HUES48 (cell line): ENCODE measurements around the gene IFT27.

ENCODE experiments used
- H3K27ac ChIP-seq: one replicate; pipeline ENCODE4 v1.7.0; 2013; ENCODE audit warnings: low read depth, low read length, inconsistent platforms
- H3K27me3 ChIP-seq: 2 replicates; pipeline ENCODE4 v1.6.1; 2013; ENCODE audit warnings: mild to moderate bottlenecking, low read length; ENCODE audit not compliant: control insufficient read depth, insufficient read depth
- H3K36me3 ChIP-seq: 2 replicates; pipeline ENCODE4 v1.6.1; 2013; ENCODE audit warnings: low read length; ENCODE audit not compliant: control insufficient read depth, insufficient read depth
- H3K4me1 ChIP-seq: 2 replicates; pipeline ENCODE4 v1.6.1; 2013; ENCODE audit warnings: mild to moderate bottlenecking, low read length; ENCODE audit not compliant: control insufficient read depth, insufficient read depth
- H3K4me3 ChIP-seq: 2 replicates; pipeline ENCODE4 v1.5.1; 2013; ENCODE audit warnings: mild to moderate bottlenecking, low read depth, low read length
- H3K9ac ChIP-seq: 2 replicates; pipeline ENCODE4 v1.6.1; 2013; ENCODE audit warnings: mild to moderate bottlenecking, low read depth, low read length, moderate library complexity
- H3K9me3 ChIP-seq: 2 replicates; pipeline ENCODE4 v1.6.1; 2013; ENCODE audit warnings: low read length; ENCODE audit not compliant: control insufficient read depth, insufficient read depth

Gene IFT27

GRCh38 chr22:36775964-36776669 is at the start of gene IFT27:
Gene IFT27 (minus strand): TSS chr22:36776119. CDS start chr22:36775707, 412 bp downstream.
- Histone ChIP-seq H3K36me3 (peaks cover 4% of the 10 kb centered on the region; the same call in 1 of the 2 replicates), H3K4me1 (peaks cover 8% of the 10 kb centered on the region), H3K27me3 (peaks cover 11% of the 10 kb centered on the region), H3K9ac (no peak within 1 kb of the TSS), H3K9me3 (peaks cover 7% of the 10 kb centered on the region), H3K4me3 (peak within 1 kb of the TSS; percentile 81), H3K27ac (no peak within 1 kb of the TSS)

- H3K36me3 ChIP-seq: no peaks in the 10 kb centered on the region
- no peaks in the 10 kb centered on the region for H3K9me3 ChIP-seq
- H3K4me3 ChIP-seq: no peak overlapping the region
- H3K27ac ChIP-seq: no peak overlapping the region
- H3K9ac ChIP-seq: no peak overlapping the region
- H3K27me3 ChIP-seq: no peaks in the 10 kb centered on the region
- peaks cover 7% of the 10 kb centered on the region; the same call in 1 of the 2 replicates for H3K4me1 ChIP-seq
Measured at GRCh38 chr22:36824655-36825054, 48.7 kb upstream of the IFT27 start.

- Histone ChIP-seq H3K9ac (no peak overlapping the region), H3K4me3 (no peak overlapping the region), H3K9me3 (no peaks in the 10 kb centered on the region), H3K36me3 (no peaks in the 10 kb centered on the region), H3K4me1 (peaks cover 7% of the 10 kb centered on the region; the same call in 1 of the 2 replicates), H3K27me3 (peaks cover 4% of the 10 kb centered on the region), H3K27ac (peak overlapping the region; percentile 8)
Measured at GRCh38 chr22:36823186-36823839, 47.4 kb upstream of the IFT27 start.

GRCh38 chr22:36822581-36822980 is 46.7 kb upstream of the IFT27 start:
- Histone ChIP-seq H3K4me1 (peaks cover 7% of the 10 kb centered on the region; the same call in 1 of the 2 replicates), H3K27ac (no peak overlapping the region)

GRCh38 chr22:36819112-36819511 is 43.2 kb upstream of the IFT27 start:
- Histone ChIP-seq H3K9me3 (no peaks in the 10 kb centered on the region), H3K4me3 (no peak overlapping the region), H3K27ac (no peak overlapping the region), H3K27me3 (peaks cover 46% of the 10 kb centered on the region), H3K36me3 (no peaks in the 10 kb centered on the region), H3K4me1 (peaks cover 13% of the 10 kb centered on the region; the same call in 1 of the 2 replicates), H3K9ac (no peak overlapping the region)

More at GRCh38 chr22:36822581-36822980, 46.7 kb upstream of the IFT27 start:
- H3K36me3 ChIP-seq: no peaks in the 10 kb centered on the region
- peaks cover 12% of the 10 kb centered on the region for H3K27me3 ChIP-seq
- H3K4me3 ChIP-seq: no peak overlapping the region
- no peak overlapping the region for H3K9ac ChIP-seq
- H3K9me3 ChIP-seq: no peaks in the 10 kb centered on the region

- Histone ChIP-seq H3K27ac (no peak overlapping the region), H3K4me1 (peaks cover 9% of the 10 kb centered on the region; the same call in 1 of the 2 replicates), H3K27me3 (peaks cover 49% of the 10 kb centered on the region), H3K9me3 (no peaks in the 10 kb centered on the region), H3K36me3 (no peaks in the 10 kb centered on the region), H3K9ac (no peak overlapping the region), H3K4me3 (no peak overlapping the region)
Measured at GRCh38 chr22:36818010-36818642, 42.2 kb upstream of the IFT27 start.

GRCh38 chr22:36817525-36817848 is 41.6 kb upstream of the IFT27 start:
- H3K36me3 ChIP-seq: no peaks in the 10 kb centered on the region
- no peaks in the 10 kb centered on the region for H3K9me3 ChIP-seq
- no peak overlapping the region for H3K27ac ChIP-seq
- H3K4me3 ChIP-seq: peak overlapping the region; percentile 69; the same call in 1 of the 2 replicates
- H3K9ac ChIP-seq: no peak overlapping the region
- peaks cover 49% of the 10 kb centered on the region for H3K27me3 ChIP-seq
- peaks cover 5% of the 10 kb centered on the region; the same call in 1 of the 2 replicates for H3K4me1 ChIP-seq

- Histone ChIP-seq H3K4me1 (peaks cover 5% of the 10 kb centered on the region; the same call in 1 of the 2 replicates), H3K27ac (no peak within 1 kb of the TSS), H3K9ac (no peak within 1 kb of the TSS; the same call in 1 of the 2 replicates), H3K4me3 (peak within 1 kb of the TSS; percentile 69), H3K27me3 (peaks cover 49% of the 10 kb centered on the region), H3K36me3 (no peaks in the 10 kb centered on the region), H3K9me3 (no peaks in the 10 kb centered on the region)
Measured at GRCh38 chr22:36816636-36817524, 41.0 kb upstream of the IFT27 start, which contains the start of gene PVALB. Gene PVALB (minus strand): TSS chr22:36817035. CDS start chr22:36817005, 30 bp downstream.

- Histone ChIP-seq H3K27ac (no peak overlapping the region), H3K4me3 (peak overlapping the region; percentile 69), H3K4me1 (peaks cover 5% of the 10 kb centered on the region; the same call in 1 of the 2 replicates), H3K9me3 (no peaks in the 10 kb centered on the region), H3K36me3 (no peaks in the 10 kb centered on the region), H3K9ac (no peak overlapping the region; the same call in 1 of the 2 replicates), H3K27me3 (peaks cover 49% of the 10 kb centered on the region)
Measured at GRCh38 chr22:36816339-36816635, 40.4 kb upstream of the IFT27 start.

GRCh38 chr22:36815558-36816338 is 39.8 kb upstream of the IFT27 start:
- peak overlapping the region; percentile 69 for H3K4me3 ChIP-seq
- H3K27ac ChIP-seq: no peak overlapping the region
- no peak overlapping the region; the same call in 1 of the 2 replicates for H3K9ac ChIP-seq
- H3K36me3 ChIP-seq: no peaks in the 10 kb centered on the region
- peaks cover 49% of the 10 kb centered on the region for H3K27me3 ChIP-seq
- H3K9me3 ChIP-seq: no peaks in the 10 kb centered on the region
- H3K4me1 ChIP-seq: peaks cover 5% of the 10 kb centered on the region; the same call in 1 of the 2 replicates
